Endothelial cell (in vitro differentiated cells): ENCODE measurements around the gene EIF2B4. TPM values are rescaled to one million over a fixed set of nuclear protein-coding genes. Genes with fewer than 3 reads are reported as not detected.
A peak's percentile ranks its signal among the peaks of the same experiment; 100 is the strongest.

Source experiments
- DNase-seq: peaks from one replicate; pipeline ENCODE4 v3.0.0; 2021; ENCODE audit warnings: low spot score
- H3K27ac Mint-ChIP-seq: one replicate; pipeline ENCODE4 v1.8.0; 2021; ENCODE audit warnings: mixed read lengths, inconsistent platforms; ENCODE audit not compliant: unreplicated experiment
- H3K27me3 Mint-ChIP-seq: one replicate; pipeline ENCODE4 v1.8.0; 2021; ENCODE audit warnings: mild to moderate bottlenecking, moderate library complexity, mixed read lengths, inconsistent platforms; ENCODE audit not compliant: unreplicated experiment
- H3K36me3 Mint-ChIP-seq: one replicate; pipeline ENCODE4 v1.8.0; 2021; ENCODE audit warnings: mild to moderate bottlenecking, low read depth, mixed read lengths, inconsistent platforms; ENCODE audit not compliant: unreplicated experiment
- H3K4me1 Mint-ChIP-seq: one replicate; pipeline ENCODE4 v1.8.0; 2021; ENCODE audit warnings: mild to moderate bottlenecking, mixed read lengths, inconsistent platforms; ENCODE audit not compliant: unreplicated experiment
- H3K4me3 Mint-ChIP-seq: one replicate; pipeline ENCODE4 v1.8.0; 2021; ENCODE audit warnings: mild to moderate bottlenecking, mixed read lengths, inconsistent platforms; ENCODE audit not compliant: unreplicated experiment
- H3K9me3 Mint-ChIP-seq: one replicate; pipeline ENCODE4 v1.8.0; 2021; ENCODE audit warnings: mixed read lengths, inconsistent platforms; ENCODE audit not compliant: unreplicated experiment
- total RNA-seq: library from RNA; stranded (reverse); fragmentation: NEBNext Ultra II Directional; extraction: Animal tissue kit (Norgen Biotek cat#: 25700); gene quantifications from one replicate; pipeline ENCODE4 v1.2.1, GENCODE V29; 2021; ENCODE audit not compliant: unreplicated experiment
- TF ChIP-seq, protein P1 (sequence below): fragments of 200-600 bp; sonication (generic); IDR thresholded peaks from one replicate; pipeline ENCODE4 v1.5.0; 2021; ENCODE audit warnings: antibody characterized with exemption; ENCODE audit not compliant: unreplicated experiment

The EIF2B4 gene
- total RNA-seq, 1 donor from 2014 or later, result 48.6 TPM

DNA sequence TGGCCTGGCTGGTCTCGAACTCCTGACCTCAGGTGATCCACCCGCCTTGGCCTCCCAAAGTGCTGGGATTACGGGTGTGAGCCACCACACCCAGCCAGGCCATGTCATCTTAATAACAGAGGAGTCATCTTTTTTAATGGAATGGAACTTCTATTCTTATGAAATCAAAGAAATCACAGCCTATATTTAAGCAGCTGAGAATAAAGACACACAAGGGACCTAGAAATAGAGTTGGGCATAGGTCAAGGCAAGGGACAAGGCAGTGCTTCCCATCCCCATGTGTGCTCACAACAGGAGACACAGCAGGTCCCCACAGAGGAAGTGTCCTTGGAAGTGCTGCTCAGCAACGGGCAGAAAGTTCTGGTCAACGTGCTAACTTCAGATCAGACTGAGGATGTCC, 3.4 kb upstream of the EIF2B4 start:
- no peaks in the 10 kb centered on the region for H3K9me3 Mint-ChIP-seq
- DNase-seq, result no peak
- H3K36me3 Mint-ChIP-seq, result peaks cover 52% of the 10 kb centered on the region
- peak overlapping the region; percentile 42 for H3K27ac Mint-ChIP-seq
- TF ChIP-seq, protein P1, sequence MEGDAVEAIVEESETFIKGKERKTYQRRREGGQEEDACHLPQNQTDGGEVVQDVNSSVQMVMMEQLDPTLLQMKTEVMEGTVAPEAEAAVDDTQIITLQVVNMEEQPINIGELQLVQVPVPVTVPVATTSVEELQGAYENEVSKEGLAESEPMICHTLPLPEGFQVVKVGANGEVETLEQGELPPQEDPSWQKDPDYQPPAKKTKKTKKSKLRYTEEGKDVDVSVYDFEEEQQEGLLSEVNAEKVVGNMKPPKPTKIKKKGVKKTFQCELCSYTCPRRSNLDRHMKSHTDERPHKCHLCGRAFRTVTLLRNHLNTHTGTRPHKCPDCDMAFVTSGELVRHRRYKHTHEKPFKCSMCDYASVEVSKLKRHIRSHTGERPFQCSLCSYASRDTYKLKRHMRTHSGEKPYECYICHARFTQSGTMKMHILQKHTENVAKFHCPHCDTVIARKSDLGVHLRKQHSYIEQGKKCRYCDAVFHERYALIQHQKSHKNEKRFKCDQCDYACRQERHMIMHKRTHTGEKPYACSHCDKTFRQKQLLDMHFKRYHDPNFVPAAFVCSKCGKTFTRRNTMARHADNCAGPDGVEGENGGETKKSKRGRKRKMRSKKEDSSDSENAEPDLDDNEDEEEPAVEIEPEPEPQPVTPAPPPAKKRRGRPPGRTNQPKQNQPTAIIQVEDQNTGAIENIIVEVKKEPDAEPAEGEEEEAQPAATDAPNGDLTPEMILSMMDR, result no peak
- H3K4me1 Mint-ChIP-seq, result peaks cover 26% of the 10 kb centered on the region
- H3K4me3 Mint-ChIP-seq, result peak overlapping the region; percentile 31
- peaks cover 17% of the 10 kb centered on the region for H3K27me3 Mint-ChIP-seq

- peak overlapping the region; percentile 77 for H3K4me3 Mint-ChIP-seq
- peaks cover 58% of the 10 kb centered on the region for H3K36me3 Mint-ChIP-seq
- DNase-seq, result no peak
- H3K9me3 Mint-ChIP-seq, result no peaks in the 10 kb centered on the region
- H3K27me3 Mint-ChIP-seq, result peaks cover 15% of the 10 kb centered on the region
- TF ChIP-seq, protein P1, result no peak
- peaks cover 28% of the 10 kb centered on the region for H3K4me1 Mint-ChIP-seq
- peak overlapping the region; percentile 70 for H3K27ac Mint-ChIP-seq
These were observed 2.8 kb upstream of the EIF2B4 start for GRCh38 chr2:27372937-27373336.

DNA sequence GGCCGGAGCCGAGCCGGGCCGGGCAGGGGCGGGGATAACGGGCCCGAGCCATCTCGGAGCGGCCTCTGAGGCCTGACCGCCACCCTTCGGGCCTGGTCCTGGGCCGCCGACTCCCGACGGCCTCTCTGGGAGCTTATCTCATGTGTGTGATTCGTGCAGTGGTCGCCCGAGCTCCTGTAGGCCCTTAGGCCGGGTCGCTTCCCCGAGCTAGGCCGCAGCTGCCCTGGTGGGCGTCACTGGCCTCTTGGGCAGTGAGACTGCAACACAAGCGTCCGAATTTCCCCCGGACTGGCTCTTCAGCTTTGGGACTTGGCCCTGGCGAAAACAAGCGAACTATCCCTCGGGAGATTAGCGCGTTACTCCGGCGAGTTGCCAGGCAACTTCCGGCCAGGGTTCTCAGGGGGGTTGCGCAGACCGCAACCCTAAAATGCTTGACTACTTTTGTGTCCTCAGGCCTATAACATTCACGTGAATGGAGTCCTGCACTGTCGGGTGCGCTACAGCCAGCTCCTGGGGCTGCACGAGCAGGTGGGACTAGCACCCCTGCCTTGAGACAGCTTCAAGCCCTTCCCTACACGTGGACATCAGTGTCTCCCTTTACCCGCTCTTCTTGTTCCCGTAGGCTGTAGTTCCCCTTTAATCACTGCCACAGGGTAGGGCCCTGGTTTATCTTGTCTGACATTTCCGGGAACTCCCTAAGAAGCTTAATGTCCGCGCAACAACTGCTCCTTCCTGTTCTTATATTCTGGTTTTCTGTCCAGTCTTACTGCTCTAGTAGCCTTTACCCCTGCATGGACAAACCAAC, 880 bp upstream of the EIF2B4 start:
- H3K27me3 Mint-ChIP-seq, result peaks cover 12% of the 10 kb centered on the region
- TF ChIP-seq, protein P1, result no peak
- DNase-seq, result peak; percentile 12
- peak overlapping the region; percentile 99 for H3K4me3 Mint-ChIP-seq
- peak overlapping the region; percentile 96 for H3K27ac Mint-ChIP-seq
- peaks cover 28% of the 10 kb centered on the region for H3K4me1 Mint-ChIP-seq
- peaks cover 56% of the 10 kb centered on the region for H3K36me3 Mint-ChIP-seq
- H3K9me3 Mint-ChIP-seq, result no peaks in the 10 kb centered on the region

GRCh38 chr2:27369471-27370025, 590 bp downstream of the EIF2B4 start:
- peaks cover 28% of the 10 kb centered on the region for H3K4me1 Mint-ChIP-seq
- TF ChIP-seq, protein P1, result no peak
- DNase-seq, result no peak
- H3K36me3 Mint-ChIP-seq, result peaks cover 47% of the 10 kb centered on the region
- H3K9me3 Mint-ChIP-seq, result no peaks in the 10 kb centered on the region
- peaks cover 12% of the 10 kb centered on the region for H3K27me3 Mint-ChIP-seq
- peak overlapping the region; percentile 99 for H3K4me3 Mint-ChIP-seq
- H3K27ac Mint-ChIP-seq, result peak overlapping the region; percentile 43

DNA sequence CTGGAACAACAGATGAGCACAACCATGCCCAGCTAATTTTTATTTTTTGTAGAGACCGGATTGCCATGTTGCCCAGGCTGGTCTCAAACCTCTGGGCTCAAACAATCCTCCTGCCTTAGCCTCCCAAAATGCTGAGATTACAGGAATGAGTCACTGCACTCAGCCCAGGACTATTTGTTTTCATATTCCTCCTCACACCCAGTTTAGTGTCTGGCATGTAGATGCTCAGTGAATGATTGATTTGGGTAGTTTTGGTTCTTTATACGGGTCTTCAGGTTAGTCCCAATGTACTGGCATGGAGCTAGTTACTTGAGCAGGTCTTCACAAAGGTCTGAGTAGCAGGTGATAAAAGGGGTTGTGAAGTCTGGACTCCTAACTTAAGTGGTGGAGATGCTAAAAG, 6.2 kb downstream of the EIF2B4 start:
- Mint-ChIP-seq H3K36me3 (peaks cover 25% of the 10 kb centered on the region), H3K4me3 (no peak overlapping the region), H3K9me3 (no peaks in the 10 kb centered on the region), H3K27ac (no peak overlapping the region), H3K27me3 (peaks cover 5% of the 10 kb centered on the region), H3K4me1 (peaks cover 4% of the 10 kb centered on the region)
- no peak for DNase-seq
- TF ChIP-seq, protein P1, result no peak
